B cell (primary cell): ENCODE results near the gene GRIN2D. TPM values are rescaled to one million over a fixed set of nuclear protein-coding genes. Genes with fewer than 3 reads are reported as not detected.

ENCODE experiments used
- ATAC-seq: fragments of 200-7000 bp; cut with Tn5 transposase; one replicate; pipeline ENCODE4 v1.10.0; 2021; ENCODE audit warnings: low read depth, mild to moderate bottlenecking, moderate number of reproducible peaks, moderate library complexity
- CTCF ChIA-PET: fragments of 350-600 bp; sonication (Branson Sonifier 250); formaldehyde crosslinking; loops from one replicate; lab custom pipeline; 2021; ENCODE audit warnings: antibody characterized with exemption, inconsistent platforms; lab: Charles Lee
- POLR2A ChIA-PET: fragments of 350-600 bp; sonication (Branson Sonifier 250); formaldehyde crosslinking; loops from one replicate; lab custom pipeline; 2021; ENCODE audit warnings: antibody characterized with exemption; lab: Charles Lee
- DNase-seq: peaks from one replicate; pipeline ENCODE4 v3.0.0; 2013
- H2AFZ ChIP-seq: 2 replicates; pipeline ENCODE4 v1.6.1; 2012; ENCODE audit warnings: mild to moderate bottlenecking, low read depth, low read length; ENCODE audit not compliant: insufficient read depth, poor library complexity, severe bottlenecking
- H3K27ac ChIP-seq, 2 donors: 1 replicate in 1 of 2; 2 replicates in 1 of 2; pipeline ENCODE4 v1.5.1; 2012 to 2013; ENCODE audit warnings: low read length in 2 of 2, mild to moderate bottlenecking in 2 of 2, moderate library complexity in 1 of 2
- H3K27me3 ChIP-seq, 4 experiments: fragments of 200-600 bp in 1 of 4; sonication (generic) in 1 of 4; replicated peaks in 1 of 4; 1 replicate in 2 of 4; 2 replicates in 2 of 4; pipeline versions ENCODE4 v1.6.1 to v1.7.0; 2013 to 2016; ENCODE audit warnings: low read length in 3 of 4, mild to moderate bottlenecking in 2 of 4, mixed read lengths in 1 of 4, moderate library complexity in 1 of 4; ENCODE audit not compliant: insufficient read depth in 4 of 4, control insufficient read depth in 3 of 4; ENCODE audit errors: control extremely low read depth in 1 of 4
- H3K36me3 ChIP-seq, 2 experiments: replicated peaks in 1 of 2; 1 replicate in 1 of 2; 2 replicates in 1 of 2; pipeline versions ENCODE4 v1.6.1 to v1.7.1; 2013; ENCODE audit warnings: low read length in 1 of 2; ENCODE audit not compliant: insufficient read depth in 2 of 2, control insufficient read depth in 1 of 2; ENCODE audit errors: control extremely low read depth in 1 of 2, extremely low read depth in 1 of 2
- H3K4me1 ChIP-seq, 2 donors: fragments of 200-600 bp in 1 of 2; sonication (generic) in 1 of 2; 1 replicate in 1 of 2; 2 replicates in 1 of 2; pipeline versions ENCODE4 v1.5.1 to v1.6.1; 2013 to 2017; ENCODE audit warnings: low read length in 2 of 2; ENCODE audit not compliant: control insufficient read depth in 2 of 2, insufficient read depth in 2 of 2
- H3K4me2 ChIP-seq: replicated peaks from 2 replicates; pipeline ENCODE3; 2012; ENCODE audit warnings: mild to moderate bottlenecking, low read depth, low read length; ENCODE audit not compliant: poor library complexity, severe bottlenecking
- H3K4me3 ChIP-seq, 5 experiments: fragments of 200-600 bp in 1 of 5; sonication (generic) in 1 of 5; 1 replicate in 3 of 5; 2 replicates in 2 of 5; pipeline versions ENCODE4 v1.5.1 to v1.7.0; 2011 to 2016; ENCODE audit warnings: low read length in 4 of 5, mild to moderate bottlenecking in 4 of 5, low read depth in 2 of 5, control low read depth in 1 of 5, moderate library complexity in 1 of 5; ENCODE audit not compliant: insufficient read depth in 1 of 5; ENCODE audit errors: control extremely low read depth in 1 of 5, extremely low read depth in 1 of 5
- H3K79me2 ChIP-seq: fragments of 200-600 bp; sonication (generic); one replicate; pipeline ENCODE4 v1.6.0; 2016; ENCODE audit warnings: low read length; ENCODE audit not compliant: control insufficient read depth, insufficient read depth
- H3K9ac ChIP-seq: fragments of 200-600 bp; sonication (generic); 2 replicates; pipeline ENCODE4 v1.6.1; 2017; ENCODE audit warnings: mild to moderate bottlenecking, low read length, moderate library complexity
- H3K9me3 ChIP-seq, 3 donors: one replicate each; pipeline versions ENCODE4 v1.6.1 to v1.7.1; 2013; ENCODE audit warnings: low read length in 2 of 3; ENCODE audit not compliant: control insufficient read depth in 2 of 3, insufficient read depth in 1 of 3; ENCODE audit errors: control extremely low read depth in 1 of 3
- H4K20me1 ChIP-seq: 2 replicates; pipeline ENCODE4 v1.6.0; 2012; ENCODE audit warnings: mild to moderate bottlenecking, low read length; ENCODE audit not compliant: insufficient read depth, control insufficient read depth, poor library complexity, severe bottlenecking
- H3K27ac Mint-ChIP-seq: one replicate; pipeline ENCODE4 v1.8.0; 2021; ENCODE audit warnings: mixed read lengths
- H3K27me3 Mint-ChIP-seq: one replicate; pipeline ENCODE4 v1.8.0; 2021; ENCODE audit warnings: mixed read lengths
- H3K4me1 Mint-ChIP-seq: one replicate; pipeline ENCODE4 v1.8.0; 2021; ENCODE audit warnings: mixed read lengths
- H3K4me3 Mint-ChIP-seq: one replicate; pipeline ENCODE4 v1.8.0; 2021; ENCODE audit warnings: mixed read lengths
- H3K9me3 Mint-ChIP-seq: one replicate; pipeline ENCODE4 v1.8.0; 2022; ENCODE audit warnings: mixed read lengths; ENCODE audit not compliant: insufficient read depth
- EZH2 ChIP-seq: IDR thresholded peaks from 2 replicates; pipeline ENCODE4 v1.6.1; 2012; ENCODE audit warnings: borderline replicate concordance, low read depth, mild to moderate bottlenecking, moderate library complexity, low read length; ENCODE audit not compliant: insufficient read depth, poor library complexity, severe bottlenecking
- WGBS: methylation state at CpG from one replicate; pipeline ENCODE4 v1.1.5; 2013; ENCODE audit warnings: missing lambda C conversion rate; ENCODE audit not compliant: insufficient coverage; 5-methylcytosine and 5-hydroxymethylcytosine counted together
- intact Hi-C: fragments of 100-400 bp; cut with micrococcal nuclease; formaldehyde crosslinking; loops from one replicate; pipeline ENCODE4 v1.10.0; 2022
- polyA plus RNA-seq: library from polyadenylated mRNA; depleted of rRNA; stranded (reverse); fragments of >200 nt; gene quantifications from 2 replicates; pipeline ENCODE4 v1.2.3, GENCODE V29; 2012
- total RNA-seq, 2 donors: library from RNA; stranded (reverse); fragments of 120-200 nt in 1 of 2; gene quantifications; 1 replicate in 1 of 2; 2 replicates in 1 of 2; pipeline versions ENCODE4 v1.2.3 to v1.2.4, GENCODE V29; 2013 to 2022
- TF ChIP-seq, protein P1 (sequence below): fragments of 200-600 bp; IDR thresholded peaks from one replicate; pipeline ENCODE4 v1.8.0; 2022; ENCODE audit warnings: antibody characterized with exemption, mild to moderate bottlenecking

GRIN2D gene
- total and polyA plus RNA-seq, 2 donors (not counting 1 experiment from before 2014, with no cell fraction given), result not detected

DNA sequence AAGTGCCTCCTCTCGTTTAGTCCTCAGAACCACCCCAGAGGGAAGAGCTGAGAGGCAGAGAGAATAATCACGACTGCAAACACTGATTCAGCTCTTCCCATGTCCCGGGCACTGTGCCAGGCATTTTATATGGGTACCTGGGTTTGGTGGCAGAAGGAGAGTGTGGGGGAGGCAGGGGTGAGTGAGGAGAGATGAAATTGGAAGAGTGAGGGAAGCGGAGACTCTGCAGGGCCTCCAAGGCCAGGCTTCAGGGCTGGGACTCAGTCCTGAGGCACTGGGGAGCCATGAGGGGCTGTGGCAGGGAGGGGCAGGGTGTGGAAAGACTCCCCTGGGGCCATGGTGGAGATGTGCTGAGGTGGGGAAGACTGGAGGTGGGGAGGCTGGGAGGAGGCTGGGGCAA, 20.6 kb upstream of the GRIN2D start:
- Histone ChIP-seq H4K20me1 (no peaks in the 10 kb centered on the region), H3K79me2 (no peaks in the 10 kb centered on the region), H3K4me2 (no peak overlapping the region), H3K9ac (no peak overlapping the region), H3K36me3 (no peaks in the 10 kb centered on the region), H3K4me3 (no peak overlapping the region), H3K9me3 (no peaks in the 10 kb centered on the region), H3K27me3 (no peaks in the 10 kb centered on the region), H3K27ac (no peak overlapping the region), H2AFZ (no peak overlapping the region), H3K4me1 (no peaks in the 10 kb centered on the region)
- Mint-ChIP-seq H3K27ac (no peak overlapping the region), H3K27me3 (peaks cover 4% of the 10 kb centered on the region), H3K9me3 (no peaks in the 10 kb centered on the region), H3K4me3 (no peak overlapping the region), H3K4me1 (no peaks in the 10 kb centered on the region)
- no peak for TF ChIP-seq EZH2
- TF ChIP-seq, protein P1, sequence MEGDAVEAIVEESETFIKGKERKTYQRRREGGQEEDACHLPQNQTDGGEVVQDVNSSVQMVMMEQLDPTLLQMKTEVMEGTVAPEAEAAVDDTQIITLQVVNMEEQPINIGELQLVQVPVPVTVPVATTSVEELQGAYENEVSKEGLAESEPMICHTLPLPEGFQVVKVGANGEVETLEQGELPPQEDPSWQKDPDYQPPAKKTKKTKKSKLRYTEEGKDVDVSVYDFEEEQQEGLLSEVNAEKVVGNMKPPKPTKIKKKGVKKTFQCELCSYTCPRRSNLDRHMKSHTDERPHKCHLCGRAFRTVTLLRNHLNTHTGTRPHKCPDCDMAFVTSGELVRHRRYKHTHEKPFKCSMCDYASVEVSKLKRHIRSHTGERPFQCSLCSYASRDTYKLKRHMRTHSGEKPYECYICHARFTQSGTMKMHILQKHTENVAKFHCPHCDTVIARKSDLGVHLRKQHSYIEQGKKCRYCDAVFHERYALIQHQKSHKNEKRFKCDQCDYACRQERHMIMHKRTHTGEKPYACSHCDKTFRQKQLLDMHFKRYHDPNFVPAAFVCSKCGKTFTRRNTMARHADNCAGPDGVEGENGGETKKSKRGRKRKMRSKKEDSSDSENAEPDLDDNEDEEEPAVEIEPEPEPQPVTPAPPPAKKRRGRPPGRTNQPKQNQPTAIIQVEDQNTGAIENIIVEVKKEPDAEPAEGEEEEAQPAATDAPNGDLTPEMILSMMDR, result no peak
- WGBS, result 97% methylated on average over 2 of the region's 4 CpGs
- CTCF ChIA-PET, result no interaction called here
- ATAC-seq, result no peak
- DNase-seq, result no peak
- intact Hi-C loops, result no loop called here
- POLR2A ChIA-PET, result no interaction called here

DNA sequence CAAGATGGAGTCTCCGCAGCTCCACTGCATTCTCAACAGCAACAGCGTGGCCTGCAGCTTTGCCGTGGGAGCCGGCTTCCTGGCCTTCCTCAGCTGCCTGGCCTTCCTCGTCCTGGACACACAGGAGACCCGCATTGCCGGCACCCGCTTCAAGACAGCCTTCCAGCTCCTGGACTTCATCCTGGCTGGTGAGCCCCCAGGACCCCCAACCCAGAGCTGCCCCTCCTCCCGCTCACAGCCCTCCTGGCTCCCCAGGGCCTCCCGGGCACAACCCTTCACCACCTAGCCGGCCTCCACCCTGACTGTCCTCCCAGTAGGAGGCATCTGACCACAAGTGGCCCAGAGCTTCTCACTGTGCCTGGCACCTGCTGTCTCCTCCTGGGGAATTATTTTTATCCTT, 19.9 kb upstream of the GRIN2D start:
- H3K4me3 ChIP-seq, result no peak overlapping the region
- H3K36me3 ChIP-seq, result no peaks in the 10 kb centered on the region
- 98% methylated on average over 11 of the region's 11 CpGs for WGBS
- no peak overlapping the region for H3K27ac ChIP-seq
- ChIA-PET POLR2A (interaction anchor here (0.7 kb wide), 2 partner anchors 22 to 28 kb away, joined by 4 to 6 read pairs; no protein-coding TSS in a partner anchor), CTCF (no interaction called here)
- no peaks in the 10 kb centered on the region for H3K79me2 ChIP-seq
- no peak for DNase-seq
- Mint-ChIP-seq H3K4me1 (no peaks in the 10 kb centered on the region), H3K4me3 (no peak overlapping the region), H3K9me3 (no peaks in the 10 kb centered on the region), H3K27me3 (peaks cover 4% of the 10 kb centered on the region), H3K27ac (no peak overlapping the region)
- H3K9me3 ChIP-seq, result no peaks in the 10 kb centered on the region
- H3K4me2 ChIP-seq, result no peak overlapping the region
- H3K4me1 ChIP-seq, result no peaks in the 10 kb centered on the region
- no peaks in the 10 kb centered on the region for H4K20me1 ChIP-seq
- no peak overlapping the region for H2AFZ ChIP-seq
- ATAC-seq, result no peak
- intact Hi-C loops, result no loop called here
- H3K27me3 ChIP-seq, result no peaks in the 10 kb centered on the region
- H3K9ac ChIP-seq, result no peak overlapping the region
- TF ChIP-seq, protein P1, result no peak
- no peak for TF ChIP-seq EZH2
